ENCODE data around the gene ANGPT4.
"Not testable (repeated sequence)": the region's sequence is repeated elsewhere in the genome, so short reads cannot be mapped to it uniquely, and the experiment has no call there.

Gene ANGPT4

DNA sequence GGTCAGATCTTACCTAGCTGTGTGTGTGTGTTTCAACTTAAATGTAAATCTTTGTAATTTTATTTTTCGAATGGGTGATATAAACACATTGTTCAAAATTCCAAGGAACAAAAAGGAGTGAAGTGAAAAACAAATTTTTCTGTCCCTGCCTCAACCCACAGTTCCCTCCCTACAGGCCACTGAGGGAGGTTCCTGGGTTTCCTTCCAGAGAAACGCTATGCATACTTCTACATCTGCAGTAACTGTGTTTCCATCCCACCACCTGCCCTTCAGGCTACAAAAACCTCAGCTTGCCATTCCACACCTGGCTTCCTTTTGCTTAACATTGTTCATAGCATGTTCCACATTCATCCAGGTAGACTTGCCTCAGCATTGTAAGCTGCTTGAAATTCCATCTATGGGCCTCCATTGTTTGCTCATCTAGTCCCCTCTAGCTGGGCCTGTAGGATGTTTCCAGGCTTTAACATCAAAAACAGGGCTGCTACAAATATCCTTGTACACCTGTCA is 12.0 kb downstream of the ANGPT4 start:
- no peak for DNase-seq

DNA sequence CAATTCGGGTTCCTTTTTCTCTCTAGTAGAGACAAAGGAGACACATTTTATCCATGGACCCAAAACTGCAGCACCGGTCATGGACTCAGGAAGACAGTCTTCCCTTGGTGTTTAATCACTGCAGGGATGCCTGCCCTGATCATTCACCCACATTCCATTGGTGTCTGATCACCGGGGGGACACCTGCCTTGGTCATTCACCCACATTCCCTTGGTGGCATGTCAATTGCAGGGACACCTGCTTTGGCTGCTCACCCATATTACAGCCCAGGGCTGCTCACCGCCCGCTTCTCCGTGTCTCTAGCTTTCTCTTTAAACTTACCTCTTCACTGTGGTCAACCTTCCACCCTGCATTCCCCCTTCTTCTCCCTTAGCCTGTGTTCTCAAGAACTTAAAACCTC is 18.7 kb downstream of the ANGPT4 start:
- DNase-seq, result not testable (repeated sequence)

DNA sequence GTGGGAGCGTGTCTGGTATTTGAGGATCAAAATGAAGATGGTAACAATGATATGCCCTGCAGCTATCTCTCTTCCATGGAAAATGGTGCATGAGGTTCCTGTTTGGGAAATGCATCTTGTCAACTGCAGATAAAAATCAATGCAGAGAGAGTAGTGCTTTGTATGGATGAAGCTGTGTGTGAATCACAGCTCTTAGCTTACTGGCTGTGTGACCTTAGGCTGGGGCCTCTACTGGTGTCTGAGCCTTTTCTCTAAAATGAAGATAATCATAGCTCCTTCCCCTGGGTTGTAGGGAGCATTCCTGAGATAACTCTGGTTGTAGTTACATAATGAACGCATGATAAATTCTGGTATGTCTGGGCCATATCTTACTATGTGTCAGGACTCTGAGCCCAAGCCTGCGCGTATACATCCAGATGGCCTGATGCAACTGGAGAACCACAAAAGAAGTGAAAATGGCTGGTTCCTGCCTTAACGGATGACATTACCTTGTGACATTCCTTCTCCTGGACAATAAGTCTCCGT is 19.6 kb downstream of the ANGPT4 start:
- DNase-seq, result no peak

DNA sequence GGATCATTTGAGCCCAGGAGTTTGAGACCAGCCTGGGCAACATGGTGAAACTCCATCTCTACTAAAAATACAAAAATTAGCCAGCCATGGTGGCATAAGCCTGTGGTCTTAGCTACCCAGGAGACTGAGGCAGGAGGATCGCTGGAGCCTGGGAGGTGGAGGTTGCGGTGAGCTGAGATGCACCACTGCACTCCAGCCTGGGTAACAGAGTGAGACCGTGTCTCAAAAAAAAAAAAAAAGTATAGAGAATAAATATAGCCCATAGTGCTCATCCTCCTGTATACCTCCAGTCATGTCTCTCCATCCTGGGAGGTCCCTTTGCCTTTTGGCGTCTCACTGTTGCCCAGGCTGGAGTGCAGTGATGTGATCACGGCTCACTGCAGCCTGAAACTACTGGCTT is 23.8 kb downstream of the ANGPT4 start:
- DNase-seq, result not testable (repeated sequence)

DNA sequence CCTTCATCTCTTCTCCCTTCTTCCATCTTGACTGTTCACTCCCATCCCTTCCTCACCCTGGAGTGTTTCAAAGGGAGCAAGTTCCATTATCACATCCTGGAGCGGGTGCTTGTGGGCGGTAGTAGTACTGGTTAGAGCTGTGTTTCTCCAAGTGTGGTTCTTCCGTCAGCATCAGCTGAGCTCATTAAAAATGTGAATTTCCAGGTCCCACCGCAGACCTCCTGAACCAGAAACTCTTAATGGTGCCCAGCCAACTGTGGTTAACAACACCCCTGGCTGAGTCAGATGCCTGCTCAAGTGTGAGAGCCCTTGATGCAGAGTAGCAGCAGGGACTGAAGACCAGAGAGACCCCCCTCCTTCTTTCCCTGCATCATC is 24.4 kb downstream of the ANGPT4 start:
- DNase-seq, result no peak

DNA sequence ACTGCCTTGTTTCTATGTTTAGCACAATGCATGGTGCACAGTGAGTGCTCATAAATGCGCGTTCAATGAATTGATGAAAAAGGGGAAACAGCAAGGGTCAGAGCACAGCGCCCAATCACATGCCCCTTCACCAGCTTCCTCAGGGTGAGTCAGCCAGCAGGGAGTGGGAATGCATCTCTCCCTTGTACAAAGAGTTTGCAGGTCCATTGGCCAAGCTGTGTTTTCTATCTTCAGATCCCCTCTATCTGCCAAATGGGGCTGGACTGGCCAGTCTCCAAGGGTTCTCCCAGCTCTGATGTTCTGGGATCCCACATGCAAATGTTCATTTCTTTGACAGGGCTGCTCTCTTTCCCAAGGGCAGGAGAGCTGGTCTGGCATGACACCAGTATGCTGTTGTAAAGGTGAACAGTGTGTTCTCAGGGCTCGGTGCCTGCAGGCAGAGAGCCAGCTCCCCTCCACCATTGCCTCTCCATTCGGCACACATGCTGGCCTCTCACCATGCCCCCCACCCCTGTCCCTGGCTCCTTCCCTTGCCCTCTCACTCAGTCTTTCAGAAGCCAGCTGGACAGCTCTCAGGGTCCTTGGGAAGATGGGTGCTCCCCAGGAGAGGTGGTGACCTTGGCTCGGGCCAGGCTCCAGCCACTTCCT is 25.0 kb downstream of the ANGPT4 start:
- DNase-seq, result no peak

DNA sequence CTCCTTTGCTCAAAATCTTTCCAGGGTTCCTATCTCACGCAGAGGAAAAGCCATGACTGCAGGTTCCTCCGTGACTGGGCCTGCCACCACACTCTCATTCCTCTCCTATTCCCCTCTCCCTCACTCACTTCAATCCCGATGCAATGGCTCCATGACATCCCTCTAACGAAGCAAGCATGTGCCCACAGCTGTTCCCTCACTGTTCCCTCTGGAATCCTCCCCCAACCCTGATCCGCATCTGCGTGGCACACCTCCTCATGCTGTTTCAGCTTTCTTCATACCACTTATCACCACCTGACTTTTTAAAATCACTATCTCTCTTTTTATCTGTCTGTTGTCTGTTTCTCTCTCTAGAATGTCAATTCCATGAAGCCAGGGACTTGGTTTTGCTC is 25.5 kb downstream of the ANGPT4 start:
- DNase-seq, result no peak

DNA sequence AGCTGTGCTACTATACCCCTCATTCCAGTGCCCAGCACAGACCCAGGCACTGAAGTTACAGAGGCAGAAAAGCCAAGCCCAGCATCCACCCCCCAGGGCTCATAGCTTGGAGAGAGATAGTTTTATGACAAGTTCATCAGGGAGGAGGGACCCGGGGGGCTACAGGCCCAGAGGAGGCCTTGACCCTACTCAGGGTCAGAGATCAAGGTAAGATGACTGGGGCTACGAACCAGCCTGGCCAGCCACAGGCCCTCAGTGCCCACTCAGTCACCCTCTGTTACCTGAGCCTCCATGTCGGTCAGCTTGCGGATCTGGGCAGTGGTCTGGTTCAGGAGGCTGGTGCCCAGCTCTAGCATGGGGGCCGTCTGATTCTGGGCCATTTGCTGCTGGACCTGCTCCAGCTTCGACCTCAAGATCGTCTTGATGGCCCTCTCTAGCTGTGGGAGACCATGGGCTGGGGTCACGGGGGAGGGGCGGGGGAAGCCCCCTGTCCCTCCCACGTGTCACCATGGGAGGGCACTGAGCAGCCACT is 26.1 kb downstream of the ANGPT4 start:
- no peak for DNase-seq

DNA sequence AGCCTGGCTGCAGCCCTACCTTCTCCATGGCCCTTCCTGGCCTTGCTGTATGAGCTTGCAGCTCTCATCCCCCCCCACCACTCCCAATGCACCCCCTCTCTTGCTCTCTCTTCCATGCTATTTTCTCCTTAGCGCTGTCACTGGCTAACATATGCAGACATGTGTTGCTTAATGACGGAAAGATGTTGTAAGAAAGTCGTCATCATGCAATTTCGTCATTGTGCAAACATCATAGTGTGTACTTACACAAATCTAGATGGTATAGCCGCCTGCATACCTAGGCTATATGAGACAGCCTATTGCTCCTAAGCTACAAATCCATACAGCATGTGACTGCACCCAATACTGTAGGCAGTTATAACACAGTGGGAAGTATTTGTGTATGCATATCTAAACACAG is 27.0 kb downstream of the ANGPT4 start:
- DNase-seq, result no peak

DNA sequence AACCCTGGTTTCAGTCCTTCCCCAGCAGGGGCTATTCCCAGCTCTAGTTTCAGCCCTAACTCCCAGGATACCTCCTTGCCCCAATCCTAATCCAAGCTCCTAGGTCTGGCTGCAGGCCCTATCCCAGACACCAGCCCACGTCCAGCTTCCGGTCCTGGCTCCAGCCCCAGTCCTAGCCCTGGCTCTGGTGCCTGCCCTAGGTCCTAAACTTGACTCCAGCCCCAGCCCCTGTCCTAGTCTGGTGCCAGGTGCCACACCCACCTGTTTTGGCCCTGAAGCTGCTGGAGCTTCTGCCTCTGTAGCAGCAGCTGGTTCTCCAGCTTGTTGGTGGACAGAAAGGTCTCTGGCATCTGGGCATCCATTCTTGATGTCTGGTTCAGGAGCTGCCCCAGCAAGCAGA is 28.1 kb downstream of the ANGPT4 start:
- DNase-seq, result no peak

DNA sequence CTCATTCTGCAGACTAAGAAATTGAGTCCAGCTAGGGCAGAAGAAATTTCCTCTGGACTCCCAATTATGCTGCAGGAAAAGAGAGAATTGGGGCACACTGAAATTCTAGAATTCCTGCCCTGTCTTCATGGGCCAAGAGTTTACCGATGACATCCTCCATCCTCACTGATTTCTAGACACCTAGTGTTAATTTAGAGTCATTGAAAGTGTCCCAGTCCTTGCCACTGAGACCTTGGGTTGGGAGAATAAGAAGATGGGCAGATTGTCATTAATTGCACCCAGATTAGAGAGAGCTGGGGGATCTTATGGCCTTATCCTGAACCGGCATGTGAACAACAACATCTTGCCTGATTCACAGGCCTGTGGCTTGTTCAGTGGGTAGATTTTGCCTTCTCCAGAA is 29.0 kb downstream of the ANGPT4 start:
- no peak for DNase-seq

DNA sequence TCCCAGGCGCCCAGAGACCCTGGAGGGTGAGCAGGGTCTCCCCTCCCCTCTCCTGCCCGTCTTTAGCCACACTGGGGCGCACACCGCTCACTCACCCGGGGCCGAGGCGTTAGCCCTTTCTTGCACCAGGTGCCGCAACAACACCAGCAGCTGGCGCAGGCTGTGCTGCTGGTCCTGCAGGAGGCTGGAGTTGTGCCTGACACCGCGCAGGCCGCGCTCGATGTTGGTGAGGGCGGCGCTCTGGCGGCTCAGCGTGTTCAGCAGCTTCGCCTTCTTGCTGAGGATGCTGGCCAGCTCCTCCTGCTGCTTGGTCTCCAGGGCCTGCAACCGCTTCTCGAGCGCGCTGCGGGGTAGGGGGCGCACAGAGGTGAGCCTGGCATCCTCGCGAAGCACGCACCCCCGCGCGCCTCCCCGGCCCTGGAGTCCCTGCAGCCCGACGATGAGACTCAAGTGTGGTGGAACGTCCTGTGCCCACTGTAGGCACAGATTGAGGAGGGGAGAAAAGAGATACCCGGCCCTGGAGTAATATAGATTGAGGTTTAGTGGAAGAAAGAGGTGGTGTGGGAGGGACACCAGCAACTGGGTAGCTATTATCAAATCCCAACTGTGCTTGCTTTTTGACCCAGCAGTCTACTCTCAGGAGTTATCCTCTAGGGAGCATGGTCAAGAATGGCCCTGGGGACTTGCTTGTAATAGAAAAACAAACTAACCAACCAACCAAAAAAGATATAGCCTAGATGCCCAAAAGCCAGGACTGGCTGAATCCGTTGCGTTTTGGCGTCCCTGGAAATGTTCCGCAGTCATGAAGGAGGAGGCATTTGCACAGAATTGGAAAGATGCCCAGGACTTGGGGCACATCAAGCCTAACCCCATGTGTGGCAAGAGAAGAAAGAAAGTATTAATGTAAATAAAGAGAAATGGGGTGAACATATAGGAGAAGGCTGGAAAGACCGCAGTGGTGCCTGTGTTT is 30.9 kb downstream of the ANGPT4 start:
- peak; percentile 8 for DNase-seq

DNA sequence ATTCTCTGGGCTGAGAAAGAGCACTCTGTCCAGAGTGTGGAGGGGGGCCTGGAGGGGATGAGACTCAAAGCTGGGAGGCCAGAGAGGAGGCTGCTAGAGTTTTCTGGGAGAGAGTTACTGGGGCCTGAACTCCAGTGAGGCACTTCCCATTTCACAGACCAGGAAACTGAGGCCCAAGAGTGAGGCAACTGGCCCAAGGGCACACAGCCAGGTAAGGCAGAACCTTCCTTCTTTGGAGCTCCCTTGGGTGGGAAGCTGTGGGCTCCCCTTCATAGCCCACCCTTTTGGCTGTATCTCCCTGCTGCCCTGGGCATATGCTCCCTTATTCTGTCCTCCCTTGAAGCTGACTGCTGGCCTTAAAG is 34.4 kb downstream of the ANGPT4 start:
- no peak for DNase-seq

DNA sequence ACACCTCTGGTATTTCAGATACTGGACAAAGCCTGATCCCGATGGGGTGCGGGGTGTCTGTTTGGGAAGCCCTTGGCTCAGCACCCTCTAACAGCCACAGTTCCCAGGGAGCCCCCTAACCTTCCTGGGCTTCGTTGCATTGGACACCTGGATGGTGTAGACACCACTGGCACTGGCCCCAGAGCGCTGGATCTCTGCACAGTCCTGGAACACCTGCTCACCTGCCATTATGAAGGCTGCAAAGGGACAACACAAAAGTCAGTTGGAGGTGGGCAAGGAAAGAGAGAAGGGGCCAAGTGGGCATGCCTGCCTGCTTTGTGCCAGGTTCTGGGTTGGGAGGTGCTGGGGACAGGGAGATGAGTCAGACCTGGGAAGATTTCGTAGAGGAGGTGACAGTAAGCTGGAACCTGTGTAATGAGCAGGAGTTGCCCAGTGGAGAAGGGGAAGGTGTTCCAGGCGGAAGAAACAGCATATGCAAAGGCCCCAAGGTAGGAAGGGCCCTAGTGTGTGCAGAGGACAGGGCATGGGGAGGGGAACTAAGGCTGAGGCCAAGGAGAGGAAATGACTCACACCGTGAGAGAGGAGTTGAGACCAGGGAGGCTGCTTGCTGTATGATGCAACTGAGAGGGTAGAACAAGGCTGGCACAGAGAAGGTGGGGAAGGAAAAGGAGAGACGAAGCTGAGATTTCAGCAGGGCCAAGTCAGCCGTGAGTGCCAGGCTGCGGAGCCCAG is 34.9 kb downstream of the ANGPT4 start:
- DNase-seq, result peak; percentile 83

DNA sequence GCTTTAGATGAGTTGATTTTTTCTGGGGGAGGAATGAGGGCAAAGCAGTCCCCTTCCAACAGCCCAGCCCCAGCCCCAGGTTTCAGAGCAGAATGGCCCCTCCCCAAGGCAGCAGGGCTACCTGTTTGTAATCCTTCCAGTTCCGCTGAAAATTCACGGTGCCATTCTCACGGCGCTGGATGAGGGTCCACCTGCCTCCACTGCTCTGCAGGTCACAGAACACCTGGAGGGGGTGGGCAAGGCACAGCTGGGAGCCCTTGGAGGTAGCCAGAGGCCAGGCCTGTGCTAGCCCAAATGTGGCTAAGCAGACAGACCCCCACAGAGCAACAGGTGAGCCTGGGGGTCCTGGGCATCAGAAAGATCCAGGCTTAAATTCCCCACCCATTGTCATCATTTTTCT is 36.5 kb downstream of the ANGPT4 start:
- no peak for DNase-seq

DNA sequence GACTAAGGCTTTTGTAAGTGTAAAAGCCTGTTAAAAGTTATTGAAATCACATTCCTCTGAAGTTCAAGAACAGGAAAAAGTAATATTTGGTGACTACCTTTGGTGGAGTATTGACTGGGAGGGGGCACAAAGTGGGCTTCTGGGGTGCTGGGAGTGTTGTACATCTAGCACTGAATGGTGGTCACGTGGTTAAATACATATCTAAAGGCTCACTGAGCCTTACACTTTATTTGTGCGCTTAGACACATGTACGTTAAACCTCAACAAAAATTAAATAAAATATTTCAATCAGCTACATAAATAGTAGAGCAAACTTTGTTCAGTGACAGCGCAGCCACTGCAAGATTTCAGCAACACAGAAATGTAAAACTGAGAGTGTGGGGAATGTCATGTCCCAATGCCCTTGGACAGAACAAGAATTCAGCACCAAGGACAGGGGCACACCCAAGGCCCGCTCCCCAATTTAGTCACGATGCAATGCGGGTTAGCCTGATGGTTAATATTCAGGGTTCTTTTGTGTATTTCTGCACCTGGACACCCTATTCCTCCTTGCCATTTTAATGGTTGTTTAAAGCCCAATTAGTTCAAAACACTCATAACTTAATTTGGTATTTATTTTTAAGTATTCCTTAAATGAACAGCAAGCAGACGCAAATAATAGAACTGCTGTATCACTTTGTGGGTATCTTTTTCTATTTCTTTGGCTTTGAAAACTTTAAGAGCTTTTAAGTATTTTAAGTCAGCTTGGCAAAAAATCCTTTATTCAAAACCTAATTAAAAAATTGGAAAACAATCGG is 37.4 kb downstream of the ANGPT4 start:
- DNase-seq, result peak; percentile 22

DNA sequence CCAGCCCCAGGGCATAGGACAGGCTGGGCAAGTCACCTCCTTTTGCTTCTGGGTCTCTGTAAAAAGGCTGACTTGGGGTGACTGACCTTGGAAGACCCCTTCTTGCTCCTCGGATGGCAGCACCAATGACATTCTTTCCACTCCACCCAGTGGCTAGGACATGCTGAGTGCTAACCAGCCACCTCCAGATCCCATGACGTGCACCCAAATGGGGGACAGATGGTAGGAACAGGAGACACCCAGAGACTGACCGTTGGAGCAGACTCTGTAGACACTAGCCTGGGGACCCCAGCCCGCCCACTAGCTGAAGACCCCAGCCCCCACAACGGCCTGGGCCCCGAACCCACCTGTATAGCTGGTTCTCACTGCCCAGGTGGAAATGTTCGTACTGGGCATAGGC is 38.3 kb downstream of the ANGPT4 start:
- DNase-seq, result no peak

DNA sequence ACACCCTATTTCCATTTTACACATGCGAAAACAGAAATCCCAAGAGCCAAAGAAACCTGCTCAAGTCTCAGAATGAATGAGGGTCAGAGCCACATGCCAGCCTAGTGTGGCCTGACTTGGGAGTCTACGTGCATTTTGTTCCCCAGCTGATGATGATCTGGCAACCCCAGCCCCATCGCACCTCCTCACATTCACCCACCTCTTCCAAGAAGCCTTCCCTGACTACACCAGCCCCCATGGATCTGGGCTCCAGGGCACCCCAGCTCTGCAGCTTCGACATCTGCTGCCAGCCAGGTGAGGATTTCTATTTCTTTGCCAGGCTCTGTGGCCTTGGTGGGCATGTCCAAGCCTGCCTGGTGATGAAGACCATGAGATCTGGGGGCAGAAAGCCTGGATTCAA is 41.0 kb downstream of the ANGPT4 start:
- no peak for DNase-seq

DNA sequence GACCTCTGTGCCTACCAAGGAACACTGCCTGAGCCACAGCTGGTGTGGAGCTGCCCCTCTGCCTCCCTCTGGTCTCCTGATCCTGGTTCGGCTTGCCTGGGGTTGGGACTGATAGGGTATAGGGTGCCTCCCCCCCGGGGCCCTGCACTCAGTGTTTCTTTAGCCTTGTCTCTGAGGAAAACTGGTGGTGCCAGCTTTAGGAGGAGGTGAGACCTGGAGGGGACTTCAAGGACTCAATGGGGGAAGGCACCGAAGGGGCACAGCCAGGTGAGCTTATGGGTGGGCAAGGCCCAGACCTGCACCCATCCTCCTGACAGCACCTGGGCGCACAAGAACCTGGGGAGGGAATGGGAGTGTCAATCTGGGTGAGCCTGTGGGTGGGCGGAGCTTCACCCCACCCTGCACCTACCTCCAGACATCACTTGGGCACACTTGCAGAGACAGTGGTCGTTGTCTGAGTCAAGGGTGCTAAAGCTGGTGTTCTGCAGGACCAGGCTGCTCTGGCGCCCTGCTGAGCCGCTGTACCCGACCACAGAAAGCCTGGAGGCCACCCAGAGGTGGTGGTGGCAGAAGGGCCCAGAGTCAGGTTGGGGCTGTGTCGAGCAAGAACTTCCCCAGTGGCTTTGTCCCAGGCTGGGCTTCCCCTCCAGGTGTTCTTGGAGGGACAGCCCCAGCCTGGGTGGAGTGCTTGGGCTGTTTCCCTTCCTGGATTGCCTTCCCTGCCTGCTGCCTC is 42.1 kb downstream of the ANGPT4 start:
- DNase-seq, result no peak

DNA sequence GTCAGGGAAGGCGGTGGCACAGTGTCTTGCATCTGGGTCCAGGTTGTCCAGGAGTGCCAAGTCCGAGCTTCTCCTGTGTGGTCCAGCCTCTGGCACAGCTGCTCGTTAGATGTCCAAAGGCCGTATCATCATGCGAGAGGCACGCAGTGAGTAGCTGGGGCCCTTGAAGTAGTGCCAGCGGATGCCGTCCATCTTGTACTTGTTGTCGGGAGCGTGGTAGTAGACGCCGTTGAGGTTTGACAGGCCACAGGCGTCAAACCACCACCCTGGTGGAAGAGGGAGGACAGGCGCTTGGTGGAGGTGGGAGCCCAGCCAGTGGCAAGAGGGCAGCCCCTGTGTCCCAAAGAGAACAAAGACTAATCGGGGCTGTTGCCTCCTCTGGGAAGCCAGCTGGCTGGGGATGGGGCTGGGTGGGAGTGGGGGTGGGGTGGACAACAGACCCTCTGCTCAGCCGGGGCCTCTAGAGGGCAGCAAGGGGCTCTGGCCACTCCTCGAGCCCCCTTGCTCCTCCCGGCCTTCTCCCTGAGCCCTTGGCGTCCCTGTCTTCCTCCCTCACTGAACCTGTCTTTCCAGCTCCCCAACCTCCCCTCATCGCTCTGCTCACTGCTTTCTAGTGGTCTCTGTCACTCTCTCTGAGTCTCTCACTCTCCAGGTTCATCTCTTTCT is 43.1 kb downstream of the ANGPT4 start:
- DNase-seq, result no peak

DNA sequence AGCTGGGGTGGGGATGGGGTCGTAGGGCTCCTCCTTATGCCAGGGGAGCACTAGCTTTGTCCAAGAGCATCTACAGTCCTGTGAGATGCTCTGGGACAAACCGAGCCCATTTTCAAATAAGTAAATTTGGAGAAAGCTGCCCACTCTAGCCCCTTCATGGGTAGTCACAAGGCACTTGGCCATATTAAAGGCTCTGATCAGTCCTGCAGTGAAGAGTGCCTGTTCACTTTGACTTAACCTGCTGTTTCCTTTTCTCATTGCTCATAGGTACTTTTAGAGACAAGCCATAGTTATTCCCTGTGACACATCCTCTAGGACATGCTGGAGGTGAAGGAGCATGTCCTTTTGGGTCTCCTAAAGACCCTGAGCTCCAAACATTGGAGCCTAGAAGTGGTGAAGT is 44.2 kb downstream of the ANGPT4 start:
- no peak for DNase-seq
